ENCODE results near the gene RNF39. TPM values are rescaled to one million over a fixed set of nuclear protein-coding genes. Genes with fewer than 3 reads are reported as not detected.
A peak's percentile ranks its signal among the peaks of the same experiment; 100 is the strongest.

The RNF39 gene
- total and polyA plus RNA-seq, 2 of the 13 experiments (the other 11 are each of a cell fraction or from before 2014, with no cell fraction given): 0.13 to 1.8 TPM

DNA sequence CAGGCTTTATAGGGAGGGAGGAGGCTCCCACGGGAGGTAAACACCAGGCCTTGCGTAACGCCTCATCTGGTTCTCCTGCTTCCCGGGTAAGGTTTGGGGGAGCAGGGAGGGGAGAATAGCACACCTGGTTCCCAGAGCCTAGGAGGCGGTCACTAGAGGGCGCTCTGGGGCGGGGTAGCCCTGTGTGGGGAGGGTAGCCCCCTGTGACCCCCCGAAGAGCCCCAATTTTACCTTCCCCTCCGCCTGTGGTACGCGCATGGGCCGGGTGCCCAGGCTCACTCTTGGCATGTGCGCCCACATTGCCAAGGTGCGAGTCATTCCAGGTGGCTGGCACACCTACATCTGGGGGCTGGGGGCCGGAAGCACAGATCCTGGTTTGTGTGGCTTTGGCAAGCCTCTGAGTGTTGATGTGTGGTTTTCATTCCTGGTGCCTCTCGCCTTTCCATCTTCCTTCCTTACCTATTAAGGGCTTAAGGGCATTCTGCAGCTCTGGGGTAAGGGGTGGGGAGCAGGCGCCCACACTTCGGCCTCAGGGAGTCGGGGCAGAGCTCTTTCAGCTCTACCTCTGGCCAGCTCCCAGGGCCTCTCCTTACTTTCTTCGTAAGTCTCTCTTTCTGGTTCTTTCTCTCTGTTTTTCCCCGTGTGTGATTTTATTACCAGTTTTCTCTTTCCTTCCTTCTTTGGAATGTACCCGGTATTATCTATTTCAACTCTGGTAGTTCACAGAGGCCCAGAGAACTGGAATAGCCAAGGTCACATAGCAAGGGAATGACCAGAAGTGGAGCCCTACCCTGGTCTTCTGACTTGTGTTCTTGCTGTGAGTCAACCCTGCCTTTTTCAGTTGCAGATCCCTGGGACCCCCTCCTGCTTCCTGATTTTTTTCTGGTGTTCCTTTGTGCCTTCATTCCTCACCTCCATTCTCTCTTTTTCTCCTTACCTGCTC is 492 bp upstream of the RNF39 start (continued):
- TF ChIP-seq ZBTB40 (IDR thresholded peaks at IDR 0.05) (no peak), ZBTB40 (CRISPR knock-in tag; IDR thresholded peaks at IDR 0.05) (no peak), SOX6 (IDR thresholded peaks at IDR 0.05) (no peak), SOX6 (CRISPR knock-in tag; IDR thresholded peaks at IDR 0.05) (peak; percentile 41; the same call in 1 of the 2 replicates), KDM2A (CRISPR knock-in tag; IDR thresholded peaks at IDR 0.05; ENCODE audit: borderline replicate concordance, low read depth) (0 out of 2 replicates have a peak, but pooled peaks have one; percentile 18), ZNF567 (CRISPR knock-in tag; IDR thresholded peaks at IDR 0.05; ENCODE audit: borderline replicate concordance) (peak; percentile 78; the same call in 1 of the 2 replicates)

Data from HepG2 (cell line).